HL-60/S4 treated with retinoic acid at 250 ng/mL for 4 days and 3 days (cell line): ENCODE results near the gene SOX12.

ENCODE experiments used
- in situ Hi-C: fragments of 300-500 bp; cut with MboI; formaldehyde crosslinking; loops from 2 replicates; pipeline ENCODE4 v1.7.0; 2022; ENCODE audit warnings: low sequenced_read_pairs

SOX12 gene

DNA sequence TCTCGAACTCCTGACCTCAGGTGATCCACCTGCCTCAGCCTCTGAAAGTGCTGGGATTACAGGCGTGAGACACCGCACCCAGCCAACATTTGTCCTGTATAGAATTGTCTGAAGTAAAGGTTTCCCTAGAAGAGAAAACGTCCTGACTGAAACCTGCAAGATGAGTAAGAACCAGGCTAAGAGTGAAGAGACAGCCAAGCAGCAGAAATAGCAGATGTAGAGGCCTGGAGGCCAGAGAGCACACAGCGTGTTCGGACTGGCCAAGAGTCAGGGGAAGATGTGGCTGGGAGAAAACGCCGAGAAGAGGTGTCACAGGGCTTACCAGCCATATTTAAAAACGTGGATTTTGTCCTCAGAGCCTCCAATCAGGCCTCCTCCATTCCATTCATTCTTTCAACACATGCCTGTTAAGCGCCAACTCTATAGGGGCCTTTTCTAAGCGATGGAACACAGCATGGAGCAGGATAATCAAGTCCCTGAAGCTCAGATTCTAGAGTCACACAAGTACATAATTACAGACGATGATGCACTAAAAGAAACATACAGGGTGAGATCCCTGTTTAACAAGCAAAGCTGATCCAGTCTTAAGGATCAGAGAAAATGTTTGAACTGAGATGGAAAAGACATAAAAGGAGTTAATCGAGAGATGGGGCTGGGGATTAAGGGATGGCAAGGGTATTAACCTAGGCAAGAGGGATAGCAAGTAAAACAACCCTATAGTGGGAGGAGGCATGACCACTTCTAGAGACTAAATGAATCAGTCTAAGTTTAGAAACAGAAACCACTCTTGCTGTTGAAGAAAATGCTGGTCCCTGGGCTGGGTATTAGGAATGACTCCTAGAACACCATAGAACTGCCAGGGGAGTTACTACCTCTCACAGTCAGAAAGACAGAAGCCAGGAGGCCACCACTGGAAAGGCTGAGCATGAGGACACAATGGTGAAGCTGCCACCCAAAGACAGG, 23.2 kb upstream of the SOX12 start:
- in situ Hi-C loops: no loop called here

DNA sequence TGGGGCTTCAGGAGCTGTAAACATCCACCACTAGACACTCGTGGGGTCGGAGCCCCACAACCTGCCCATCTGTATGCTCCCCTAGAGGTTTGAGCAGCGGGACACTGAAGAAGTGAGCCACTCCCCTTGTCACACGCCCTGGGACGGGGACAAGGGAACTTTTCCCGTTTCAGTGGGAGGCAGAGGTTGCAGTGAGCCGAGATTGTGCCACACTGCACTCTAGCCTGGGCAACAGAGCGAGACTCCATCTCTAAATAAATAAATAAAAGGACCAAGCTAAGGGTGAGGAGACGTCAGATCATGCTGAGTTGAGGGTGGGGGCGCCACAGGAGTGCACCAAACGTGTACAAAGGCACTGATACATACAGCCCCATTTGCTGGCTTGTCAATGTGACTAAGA, 19.6 kb upstream of the SOX12 start:
- in situ Hi-C loops: no loop called here

DNA sequence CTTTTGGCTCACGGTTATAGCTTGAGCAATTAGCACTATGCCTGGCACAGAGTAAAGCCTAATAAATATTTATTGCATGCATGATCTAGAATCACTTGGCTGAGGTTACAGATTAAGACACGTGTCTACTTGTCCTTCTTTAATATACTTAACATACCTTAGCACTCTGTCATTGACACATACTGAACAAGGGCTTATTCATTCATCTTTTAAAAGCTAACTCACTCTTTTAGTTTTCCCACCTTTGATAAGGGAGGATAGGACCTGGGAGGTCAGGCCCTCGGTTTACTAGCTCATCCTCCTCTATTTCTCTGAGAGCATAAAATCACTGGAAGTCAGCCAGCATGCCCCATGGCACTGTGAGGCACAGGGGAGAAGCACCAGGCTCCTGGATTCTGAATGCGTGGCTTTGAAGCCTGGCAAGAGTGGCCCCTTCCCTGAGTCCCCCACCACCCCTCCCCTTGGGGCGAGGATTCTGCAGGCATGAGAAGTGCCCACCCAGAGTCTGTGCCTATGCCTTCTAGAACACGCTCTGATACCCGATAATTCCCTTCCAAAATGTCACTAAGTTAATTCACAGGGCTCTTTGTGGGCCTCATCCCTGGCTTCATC, 16.8 kb upstream of the SOX12 start:
- in situ Hi-C loops: no loop called here

DNA sequence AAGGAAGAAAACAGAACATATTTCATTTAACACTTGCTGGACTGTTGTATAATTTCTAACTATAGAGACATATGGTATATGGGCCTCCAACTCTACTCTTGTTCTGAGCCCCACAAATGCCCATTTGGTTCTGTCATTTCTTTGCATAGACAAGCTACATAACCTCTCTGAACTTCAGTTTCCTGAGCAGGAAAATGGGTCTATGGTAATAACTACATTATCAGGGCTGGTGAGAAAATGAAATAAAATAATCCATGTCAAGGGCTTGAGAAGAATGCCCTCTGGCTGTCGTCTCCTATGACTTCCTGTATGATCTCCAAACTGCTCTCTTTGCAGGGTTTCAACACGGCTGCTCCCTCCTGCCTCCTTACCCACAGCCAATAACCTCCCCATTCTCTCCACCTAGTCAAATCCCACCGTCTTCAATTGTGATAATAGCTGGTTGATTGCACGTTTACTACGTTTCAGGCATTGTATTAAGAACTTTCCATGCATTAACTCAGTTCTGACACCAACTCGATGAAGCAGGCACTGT, 16.0 kb upstream of the SOX12 start:
- in situ Hi-C loops: no loop called here

DNA sequence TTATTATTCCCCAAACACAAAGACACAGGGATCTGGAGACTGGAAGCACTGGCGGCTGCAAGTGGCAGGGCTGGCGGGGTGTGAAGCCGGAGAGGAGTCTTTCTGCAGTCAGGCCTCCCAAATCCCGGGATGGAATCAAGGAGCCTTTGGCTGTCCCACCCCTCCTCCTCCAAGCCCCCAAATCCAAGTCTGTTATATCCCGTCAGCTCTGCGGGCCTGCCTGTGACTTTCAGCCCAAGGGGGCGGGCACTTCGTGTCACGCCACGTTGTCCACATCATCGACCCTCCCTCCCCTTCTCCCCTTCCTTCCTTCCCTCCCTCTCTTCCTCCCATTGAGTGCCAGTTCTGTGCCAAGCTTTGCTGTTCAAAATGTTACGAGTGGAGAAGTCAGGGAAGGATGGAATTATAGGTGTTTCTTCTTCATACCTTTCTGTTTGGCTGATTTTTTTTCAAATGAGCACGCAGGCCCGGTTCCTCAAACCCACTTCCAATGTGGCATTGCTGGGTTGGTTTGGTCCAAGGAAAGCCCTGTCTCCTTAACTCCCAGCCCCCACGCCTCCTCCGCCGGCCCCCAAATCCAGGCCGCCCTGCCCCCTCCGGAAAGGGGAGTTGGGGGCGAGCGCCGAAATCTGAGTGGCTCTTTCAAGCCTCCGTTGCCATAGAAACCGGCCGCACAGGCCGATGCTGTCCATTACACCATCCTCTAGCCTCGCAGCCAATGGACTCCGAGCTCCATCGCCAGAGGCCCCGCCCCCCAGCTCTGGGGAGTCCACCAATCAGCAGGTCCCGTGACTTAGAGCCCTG, 15.3 kb upstream of the SOX12 start:
- in situ Hi-C loops: no loop called here

DNA sequence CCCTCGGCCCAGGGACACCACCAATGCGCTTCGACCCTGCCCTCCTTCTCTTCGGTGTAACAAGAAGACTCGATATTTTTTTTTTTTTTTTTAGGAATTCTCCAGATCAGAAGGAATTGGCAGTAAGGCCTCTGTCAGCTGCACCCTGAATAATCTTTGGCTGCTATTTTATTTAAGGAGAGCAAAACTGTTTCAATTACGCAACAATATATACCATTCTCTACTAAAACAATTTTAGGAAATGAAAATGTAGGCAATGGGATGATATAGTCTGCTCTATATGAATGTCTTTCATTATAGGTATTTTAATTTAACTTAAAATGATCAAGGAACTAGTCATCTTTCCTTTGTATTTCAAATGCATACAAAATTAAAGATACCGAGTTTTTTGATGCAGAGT, 14.7 kb upstream of the SOX12 start:
- in situ Hi-C loops: no loop called here

DNA sequence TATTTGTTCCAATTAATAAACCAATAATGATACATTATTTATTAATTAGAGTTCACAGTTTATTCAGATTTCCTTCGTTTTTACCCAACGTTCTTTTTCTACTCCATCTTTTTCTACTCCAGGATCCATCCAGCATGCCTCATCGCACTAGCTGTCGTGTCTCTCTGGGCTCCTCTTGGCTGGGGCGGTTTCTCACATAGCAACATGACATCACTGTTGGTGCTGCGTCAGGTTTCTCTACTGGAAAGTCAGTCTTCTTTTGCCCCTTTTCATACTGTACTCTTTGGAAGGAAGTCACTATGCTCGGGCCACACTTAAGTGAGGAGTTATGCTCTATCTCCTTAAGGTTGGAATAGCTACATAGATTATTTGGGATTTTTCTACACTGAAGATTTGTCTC, 13.7 kb upstream of the SOX12 start:
- in situ Hi-C loops: no loop called here

DNA sequence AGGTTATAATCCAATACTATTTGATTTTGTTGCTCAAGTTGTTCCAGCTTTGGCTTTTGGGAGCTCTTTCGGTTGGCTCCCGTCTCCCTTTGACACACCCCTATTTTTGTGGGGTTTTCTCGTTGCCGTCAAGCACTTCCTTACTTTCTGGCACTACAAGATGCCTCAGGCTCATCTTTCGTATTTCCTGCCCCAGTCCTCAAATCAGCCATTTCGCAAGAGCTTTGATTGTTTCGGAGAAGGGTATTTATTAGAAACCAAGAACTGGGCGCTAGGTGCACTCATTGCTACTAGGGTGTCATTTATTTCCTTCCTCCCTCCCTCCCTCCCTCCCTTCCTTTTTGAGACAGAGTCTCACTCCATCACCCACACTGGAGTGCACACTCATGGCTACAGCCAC, 13.3 kb upstream of the SOX12 start:
- in situ Hi-C loops: no loop called here

DNA sequence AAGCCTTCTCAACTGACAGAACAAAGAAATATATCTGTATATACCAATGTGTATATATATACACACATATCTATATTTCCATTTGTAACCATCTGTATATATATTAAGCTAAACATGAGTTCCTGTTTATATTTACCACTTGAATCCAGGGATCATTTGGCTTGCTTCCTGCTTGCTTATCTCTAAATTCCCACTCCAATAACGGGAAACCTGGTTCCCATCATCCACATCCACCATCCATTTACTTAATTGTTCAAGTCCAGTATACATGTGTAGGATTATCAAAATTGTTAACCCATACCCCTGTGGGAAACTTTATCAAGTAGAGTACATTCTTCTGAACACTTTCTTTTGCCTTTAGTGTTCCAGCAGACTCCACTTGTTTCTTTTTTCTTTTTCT, 12.5 kb upstream of the SOX12 start:
- in situ Hi-C loops: no loop called here

DNA sequence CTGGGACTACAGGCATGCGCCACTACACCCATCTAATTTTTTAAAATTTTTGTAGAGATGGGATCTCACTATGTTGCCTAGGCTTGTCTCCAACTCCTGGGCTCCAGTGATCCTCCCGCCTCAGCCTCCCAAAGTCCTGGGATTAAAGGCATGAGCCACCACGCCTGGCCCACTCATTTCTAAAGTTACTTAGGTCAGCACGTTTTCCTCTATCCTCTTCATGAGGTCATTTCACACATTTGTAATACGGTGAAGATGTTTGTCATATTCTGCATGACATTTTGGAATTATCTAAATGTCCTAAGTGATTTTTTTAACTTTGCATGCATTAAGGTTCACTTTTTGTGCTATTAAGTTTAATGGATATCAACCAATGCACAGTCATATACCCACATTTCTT, 11.9 kb upstream of the SOX12 start:
- in situ Hi-C loops: no loop called here

DNA sequence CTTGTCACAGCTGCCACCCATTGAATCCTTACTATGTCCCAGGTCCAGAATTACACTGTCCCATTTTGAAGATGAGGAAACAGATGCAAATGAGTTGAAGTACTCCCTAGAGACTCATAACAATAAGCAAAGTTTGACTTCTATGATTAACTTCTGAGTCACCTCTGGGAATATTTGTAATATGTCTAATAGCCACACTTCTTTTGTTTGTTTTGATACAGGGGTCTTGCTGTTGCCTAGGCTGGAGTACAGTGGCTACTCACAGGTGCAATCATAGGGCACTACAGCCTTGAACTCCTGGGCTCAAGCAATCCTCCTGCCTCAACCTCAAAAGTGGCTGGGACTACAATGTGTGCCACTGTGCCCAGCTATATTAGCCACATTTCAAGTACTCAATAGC, 11.4 kb upstream of the SOX12 start:
- in situ Hi-C loops: no loop called here

DNA sequence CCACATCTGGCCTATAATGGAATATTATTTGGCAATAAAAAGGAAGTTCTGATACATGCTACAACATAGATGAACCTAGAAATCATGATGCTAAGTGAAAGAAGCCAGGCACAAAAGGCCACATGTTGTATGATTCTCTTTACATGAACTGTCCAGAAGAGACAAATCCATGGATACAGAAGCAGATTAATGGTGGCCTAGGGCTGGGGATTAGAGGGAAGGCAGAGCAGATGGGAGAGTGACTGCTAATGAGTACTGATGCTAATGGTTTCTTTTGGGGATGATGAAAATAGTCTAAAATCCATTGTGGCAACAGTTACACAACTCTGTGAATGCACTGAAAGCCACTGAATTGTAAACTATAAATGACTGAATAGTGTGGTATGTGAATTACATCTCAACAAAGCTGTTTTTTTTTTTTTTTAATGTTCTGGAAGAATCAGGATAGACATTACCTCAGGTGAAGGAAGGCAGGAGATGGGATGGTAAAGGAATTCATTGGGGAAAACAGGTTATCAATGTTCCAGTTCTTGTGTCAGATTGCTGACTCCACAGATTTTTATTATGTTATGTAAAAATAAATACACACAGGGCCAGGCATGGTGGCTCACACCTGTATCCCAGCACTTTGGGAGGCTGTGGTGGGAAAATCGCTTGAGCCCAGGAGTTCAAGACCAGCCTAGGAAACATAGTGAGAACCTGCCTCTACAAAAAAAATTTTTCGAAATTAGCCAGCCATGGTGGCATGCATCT, 8.9 kb upstream of the SOX12 start:
- in situ Hi-C loops: no loop called here

DNA sequence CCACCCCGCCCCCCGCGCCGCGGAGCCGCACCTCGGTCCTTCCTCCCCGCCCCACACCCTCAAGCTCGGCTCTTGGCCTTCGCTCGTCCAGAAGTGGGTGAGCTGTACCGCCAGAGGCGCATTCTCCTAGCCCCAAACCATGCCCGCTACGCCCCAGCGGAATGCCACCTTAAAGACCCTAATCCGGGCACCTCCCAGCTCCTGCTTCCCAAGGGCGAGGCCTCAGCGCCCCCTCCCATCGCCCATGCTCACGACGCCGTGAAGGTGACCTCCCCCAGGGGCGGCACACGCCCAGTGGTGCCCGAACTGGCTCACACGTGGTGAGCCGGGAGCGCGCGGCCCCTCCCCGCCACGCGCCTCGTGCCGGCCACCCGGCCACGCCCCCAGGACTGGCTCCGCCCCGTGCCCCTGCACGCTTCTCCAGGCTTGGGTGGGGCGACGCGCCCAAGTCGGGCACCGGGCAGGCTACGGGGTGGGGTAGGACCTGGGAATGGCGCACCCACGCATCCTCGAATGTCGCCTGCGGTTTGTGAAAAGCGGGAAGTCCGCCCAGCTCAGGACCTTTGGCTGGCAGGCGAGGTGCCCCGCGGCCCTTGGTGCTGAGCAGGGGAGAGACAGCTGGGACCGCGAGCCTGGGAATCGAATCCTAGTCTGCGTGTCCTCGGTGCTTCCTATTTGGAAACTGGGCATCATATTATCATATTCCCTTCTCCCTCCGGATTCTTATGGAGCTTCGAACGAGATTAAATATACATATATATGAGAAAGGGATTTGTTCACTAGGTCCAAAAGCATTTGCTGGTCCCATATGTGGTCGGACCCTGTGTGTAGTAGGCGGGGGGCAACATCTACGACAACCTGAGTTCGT, 941 bp upstream of the SOX12 start:
- in situ Hi-C loops: no loop called here

DNA sequence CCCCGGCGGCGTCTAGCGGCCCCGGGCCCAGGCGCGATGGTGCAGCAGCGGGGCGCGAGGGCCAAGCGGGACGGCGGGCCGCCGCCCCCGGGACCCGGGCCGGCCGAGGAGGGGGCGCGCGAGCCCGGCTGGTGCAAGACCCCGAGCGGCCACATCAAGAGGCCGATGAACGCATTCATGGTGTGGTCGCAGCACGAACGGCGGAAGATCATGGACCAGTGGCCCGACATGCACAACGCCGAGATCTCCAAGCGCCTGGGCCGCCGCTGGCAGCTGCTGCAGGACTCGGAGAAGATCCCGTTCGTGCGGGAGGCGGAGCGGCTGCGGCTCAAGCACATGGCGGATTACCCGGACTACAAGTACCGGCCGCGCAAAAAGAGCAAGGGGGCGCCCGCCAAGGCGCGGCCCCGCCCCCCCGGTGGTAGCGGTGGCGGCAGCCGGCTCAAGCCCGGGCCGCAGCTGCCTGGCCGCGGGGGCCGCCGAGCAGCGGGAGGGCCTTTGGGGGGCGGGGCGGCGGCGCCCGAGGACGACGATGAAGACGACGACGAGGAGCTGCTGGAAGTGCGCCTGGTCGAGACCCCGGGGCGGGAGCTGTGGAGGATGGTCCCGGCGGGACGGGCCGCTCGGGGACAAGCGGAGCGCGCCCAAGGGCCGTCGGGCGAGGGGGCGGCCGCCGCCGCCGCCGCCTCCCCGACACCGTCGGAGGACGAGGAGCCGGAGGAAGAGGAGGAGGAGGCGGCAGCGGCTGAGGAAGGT, 715 bp downstream of the SOX12 start:
- in situ Hi-C loops: no loop called here

DNA sequence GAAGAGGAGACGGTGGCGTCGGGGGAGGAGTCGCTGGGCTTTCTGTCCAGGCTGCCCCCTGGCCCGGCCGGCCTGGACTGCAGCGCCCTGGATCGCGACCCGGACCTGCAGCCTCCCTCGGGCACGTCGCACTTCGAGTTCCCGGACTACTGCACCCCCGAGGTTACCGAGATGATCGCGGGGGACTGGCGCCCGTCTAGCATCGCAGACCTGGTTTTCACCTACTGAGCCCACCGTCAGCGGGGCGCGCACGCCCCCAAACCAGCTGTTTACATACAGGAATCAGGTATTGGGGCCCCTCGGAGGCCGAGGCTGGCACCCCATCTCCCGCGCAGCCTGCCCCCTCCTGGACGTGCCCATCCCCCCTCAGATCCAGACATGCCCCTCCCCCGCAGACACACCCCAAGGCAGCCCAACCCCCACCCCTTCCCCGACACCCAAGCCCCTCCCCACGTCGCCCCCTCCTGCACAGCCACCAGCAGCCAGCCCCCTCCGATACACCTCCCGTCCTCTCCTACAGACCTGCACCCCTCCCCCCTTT, 1.4 kb downstream of the SOX12 start:
- in situ Hi-C loops: no loop called here

DNA sequence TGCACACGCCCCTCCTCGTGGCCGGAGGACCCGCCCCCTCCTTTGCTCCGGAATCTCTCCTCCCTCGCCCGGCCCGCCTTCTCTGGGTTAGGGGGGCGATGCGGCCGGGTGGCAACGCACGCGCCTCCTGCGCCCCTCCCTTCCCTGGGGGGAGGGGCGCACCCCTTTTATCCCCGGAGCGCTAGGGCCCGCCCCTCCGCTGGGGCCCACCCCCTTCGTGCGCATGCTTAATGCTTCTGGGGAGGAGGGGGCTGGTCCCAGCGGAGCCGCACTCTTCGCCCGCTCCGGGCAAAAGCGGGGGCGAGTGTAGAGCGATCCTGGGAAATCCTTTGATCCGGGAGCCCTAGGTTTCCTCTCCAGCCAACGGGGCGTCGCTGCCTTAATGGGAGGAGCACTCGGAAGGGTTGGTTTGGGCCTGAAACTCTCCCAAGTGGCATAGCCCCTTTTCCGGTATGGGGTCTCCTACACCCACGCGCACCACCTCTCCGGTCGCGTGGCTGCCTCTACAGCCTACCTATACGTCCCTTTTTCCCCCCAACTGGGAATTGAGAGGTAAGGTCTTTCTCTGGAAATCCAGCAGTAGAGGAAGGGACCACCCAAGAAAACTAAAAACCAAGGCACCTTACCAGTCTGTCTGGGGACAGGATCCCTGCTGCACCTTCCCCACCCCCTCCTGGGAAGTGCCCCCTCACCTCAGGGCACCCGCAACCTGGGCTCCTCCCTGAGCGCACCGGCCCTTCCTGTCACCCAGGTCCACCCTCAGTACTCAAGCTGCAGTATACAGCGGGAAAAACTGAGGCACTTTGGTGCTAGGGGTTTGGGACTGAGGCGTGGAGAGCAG, 2.1 kb downstream of the SOX12 start:
- in situ Hi-C loops: no loop called here

DNA sequence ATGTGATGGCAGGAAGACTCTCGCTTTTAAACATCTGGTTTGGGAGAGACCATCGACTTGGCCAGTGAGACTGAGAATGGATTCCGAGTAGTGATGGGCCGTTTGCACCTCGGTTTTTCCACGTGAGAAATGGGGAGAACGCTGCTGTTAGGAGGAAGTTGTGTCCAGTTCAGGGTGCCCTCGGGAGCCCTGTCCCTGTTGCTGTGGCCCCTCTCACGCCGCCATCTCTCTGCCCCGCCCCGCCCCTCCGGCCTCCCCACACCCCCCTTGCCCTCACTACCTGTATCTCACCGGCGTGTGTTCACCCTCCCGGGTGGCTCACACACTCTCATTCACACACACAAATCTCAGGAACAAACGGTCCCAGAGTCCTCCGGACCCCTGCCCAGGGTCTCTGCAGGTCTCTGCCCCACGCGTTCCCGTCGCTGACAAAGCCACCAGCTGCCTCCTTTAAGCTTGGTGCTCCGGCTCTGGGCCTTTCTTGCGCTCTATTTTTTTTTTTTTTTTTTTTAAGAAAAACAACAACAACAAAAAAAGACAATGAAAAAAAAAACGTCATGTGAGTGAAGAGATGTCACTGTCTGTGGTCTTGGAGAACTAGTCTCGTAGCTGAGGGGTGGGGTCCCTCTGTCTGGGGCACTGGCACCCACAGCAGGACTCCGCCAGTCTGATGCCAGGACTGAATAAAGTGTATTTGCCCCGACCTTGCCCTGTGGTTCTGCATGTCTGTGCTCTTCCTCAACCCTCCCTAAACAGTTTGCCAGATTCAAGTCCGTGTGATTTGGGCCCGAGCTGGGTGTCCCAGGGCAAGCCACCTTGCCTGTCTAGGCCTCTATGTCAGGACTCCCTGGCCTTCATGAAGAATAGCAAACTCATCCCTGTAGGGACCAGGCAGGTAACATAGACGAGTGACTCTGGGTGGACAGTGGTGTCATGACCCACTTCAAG, 2.9 kb downstream of the SOX12 start:
- in situ Hi-C loops: no loop called here
